SK-N-SH treated with all-trans-retinoic acid at 6 μM for 48 hours (cell line): ENCODE results near the gene TOB1.

Experiments used
- ATAC-seq: fragments of 200-7000 bp; cut with Tn5 transposase; 3 replicates; pipeline ENCODE4 v1.9.1; 2020; ENCODE audit warnings: mild to moderate bottlenecking, moderate library complexity
- BACH2 ChIP-seq: fragments of 250-450 bp; sonication (Bioruptor Pico); IDR thresholded peaks from 2 replicates; pipeline ENCODE4 v1.9.0; 2021; ENCODE audit warnings: mild to moderate bottlenecking, borderline replicate concordance
- CSDC2 ChIP-seq: fragments of 250-450 bp; sonication (Bioruptor Pico); IDR thresholded peaks from 2 replicates; pipeline ENCODE4 v1.5.0; 2020; ENCODE audit warnings: mild to moderate bottlenecking, moderate library complexity
- ISL1 ChIP-seq: fragments of 250-450 bp; sonication (Bioruptor Pico); IDR thresholded peaks from 2 replicates; pipeline ENCODE4 v2.1.2; 2022; ENCODE audit warnings: mild to moderate bottlenecking, moderate library complexity
- POU6F1 ChIP-seq: fragments of 250-450 bp; sonication (Bioruptor Pico); IDR thresholded peaks from 2 replicates; pipeline ENCODE4 v1.8.0; 2021; ENCODE audit warnings: low read depth, mild to moderate bottlenecking, moderate library complexity, borderline replicate concordance
- RARB ChIP-seq: fragments of 250-450 bp; sonication (Bioruptor Pico); IDR thresholded peaks from 2 replicates; pipeline ENCODE4 v1.8.0; 2021; ENCODE audit warnings: mild to moderate bottlenecking, moderate library complexity
- SNAI2 ChIP-seq: fragments of 250-450 bp; sonication (Bioruptor Pico); IDR thresholded peaks from 2 replicates; pipeline ENCODE4 v1.5.0; 2020; ENCODE audit warnings: mild to moderate bottlenecking, moderate library complexity
- TCF4 ChIP-seq: fragments of 250-450 bp; sonication (Bioruptor Pico); IDR thresholded peaks from 2 replicates; pipeline ENCODE4 v1.8.0; 2021; ENCODE audit warnings: mild to moderate bottlenecking, moderate library complexity, borderline replicate concordance
- TOX ChIP-seq: fragments of 250-450 bp; sonication (Bioruptor Pico); IDR thresholded peaks from 2 replicates; pipeline ENCODE4 v1.8.0; 2021; ENCODE audit warnings: mild to moderate bottlenecking, moderate library complexity, borderline replicate concordance
- ZFP3 ChIP-seq: fragments of 250-450 bp; sonication (Bioruptor Pico); IDR thresholded peaks from 2 replicates; pipeline ENCODE4 v1.5.0; 2020; ENCODE audit warnings: mild to moderate bottlenecking, moderate library complexity
- ZFP30 ChIP-seq: fragments of 450-650 bp; formaldehyde crosslinking; IDR thresholded peaks from 2 replicates; pipeline ENCODE4 v1.5.0; 2022; ENCODE audit warnings: mild to moderate bottlenecking, moderate library complexity
- ZNF565 ChIP-seq: fragments of 450-650 bp; formaldehyde crosslinking; conservative IDR thresholded peaks from 2 replicates; pipeline ENCODE4 v1.5.0; 2020; ENCODE audit warnings: low read depth, mild to moderate bottlenecking, moderate library complexity
- ZNF70 ChIP-seq: fragments of 450-650 bp; formaldehyde crosslinking; IDR thresholded peaks from 2 replicates; pipeline ENCODE4 v1.5.0; 2020; ENCODE audit warnings: mild to moderate bottlenecking, moderate library complexity
- ZNF8 ChIP-seq: fragments of 450-650 bp; formaldehyde crosslinking; IDR thresholded peaks from 2 replicates; pipeline ENCODE4 v1.5.0; 2020; ENCODE audit warnings: mild to moderate bottlenecking, moderate library complexity

The TOB1 gene

GRCh38 chr17:50815400-50815799 lies 50.8 kb downstream of the TOB1 start:
- TF ChIP-seq ZNF8 (CRISPR knock-in tag) (no peak), RARB (CRISPR knock-in tag) (no peak), ZNF70 (no peak), CSDC2 (CRISPR knock-in tag) (no peak), ZFP3 (CRISPR knock-in tag) (no peak), ISL1 (CRISPR knock-in tag) (no peak), BACH2 (no peak), TOX (CRISPR knock-in tag) (no peak)
- no peak for ATAC-seq

- no peak for ATAC-seq
- TF ChIP-seq TCF4 (CRISPR knock-in tag) (no peak), RARB (CRISPR knock-in tag) (no peak), ZNF8 (CRISPR knock-in tag) (no peak), ZFP3 (CRISPR knock-in tag) (no peak), ZNF565 (CRISPR knock-in tag) (no peak), ZFP30 (CRISPR knock-in tag) (no peak), SNAI2 (CRISPR knock-in tag) (no peak), POU6F1 (CRISPR knock-in tag) (no peak), TOX (CRISPR knock-in tag) (no peak)
- TF ChIP-seq, all 23 proteins: peak for 0
Measured at GRCh38 chr17:50813583-50813982, 52.6 kb downstream of the TOB1 start.
